HEK293 (cell line): ENCODE data around the gene MARCHF9.

ENCODE experiments used
- CTCF ChIA-PET: fragments of 350-600 bp; formaldehyde crosslinking; extraction: SDS; loops from one replicate; lab custom pipeline; 2021; ENCODE audit warnings: antibody characterized with exemption; lab: Yijun Ruan, JAX
- POLR2A ChIA-PET: fragments of 300-600 bp; formaldehyde crosslinking; extraction: SDS; loops from one replicate; lab custom pipeline; 2020; ENCODE audit warnings: antibody characterized with exemption, inconsistent platforms; lab: Yijun Ruan, JAX
- H3K27ac ChIP-seq: fragments of 200-500 bp; sonication (Bioruptor generic); 2 replicates; pipeline ENCODE4 v1.5.1; 2014; ENCODE audit warnings: low read depth, low read length, control low read depth, inconsistent platforms; ENCODE audit errors: extremely low read depth
- H3K36me3 ChIP-seq, 2 experiments: fragments of 200-500 bp in 1 of 2; sonication (Bioruptor generic) in 1 of 2; 1 replicate in 1 of 2; 2 replicates in 1 of 2; pipeline ENCODE4 v1.5.1; 2014 to 2017; ENCODE audit warnings: inconsistent platforms in 2 of 2, low read length in 2 of 2; ENCODE audit not compliant: control insufficient read depth in 2 of 2, insufficient read depth in 1 of 2
- H3K4me1 ChIP-seq: fragments of 200-500 bp; sonication (Bioruptor generic); 2 replicates; pipeline ENCODE4 v1.5.1; 2014; ENCODE audit warnings: mild to moderate bottlenecking, low read length, inconsistent platforms; ENCODE audit not compliant: control insufficient read depth, insufficient read depth
- H3K4me3 ChIP-seq: 2 replicates; pipeline ENCODE4 v1.5.1; 2011; ENCODE audit warnings: low read depth, mild to moderate bottlenecking, control low read depth, low read length, moderate library complexity
- H3K9me3 ChIP-seq: fragments of 200-500 bp; sonication (Bioruptor generic); 2 replicates; pipeline ENCODE4 v1.5.1; 2014; ENCODE audit warnings: low read depth, low read length, inconsistent platforms; ENCODE audit not compliant: control insufficient read depth, insufficient read depth
- AEBP2 ChIP-seq: fragments of 450-650 bp; formaldehyde crosslinking; IDR thresholded peaks from 2 replicates; pipeline ENCODE4 v1.5.1; 2016; ENCODE audit warnings: missing biosample characterization, missing genetic modification characterization, borderline replicate concordance
- GFI1B ChIP-seq: fragments of 450-650 bp; formaldehyde crosslinking; IDR thresholded peaks from 2 replicates; pipeline ENCODE4 v1.5.1; 2016; ENCODE audit warnings: missing biosample characterization, missing genetic modification characterization
- GLI4 ChIP-seq: fragments of 450-650 bp; formaldehyde crosslinking; IDR thresholded peaks from 2 replicates; pipeline ENCODE4 v1.5.1; 2016; ENCODE audit warnings: missing biosample characterization, missing genetic modification characterization
- OVOL3 ChIP-seq: fragments of 450-650 bp; formaldehyde crosslinking; IDR thresholded peaks from 2 replicates; pipeline ENCODE4 v1.5.1; 2016; ENCODE audit warnings: missing biosample characterization, missing genetic modification characterization
- ZBTB11 ChIP-seq: fragments of 450-650 bp; formaldehyde crosslinking; conservative IDR thresholded peaks from 2 replicates; pipeline ENCODE4 v1.5.1; 2016; ENCODE audit warnings: low read depth, missing biosample characterization, missing genetic modification characterization
- ZFP37 ChIP-seq: fragments of 450-650 bp; formaldehyde crosslinking; IDR thresholded peaks from 2 replicates; pipeline ENCODE4 v1.5.1; 2016; ENCODE audit warnings: missing biosample characterization, missing genetic modification characterization
- ZNF223 ChIP-seq: fragments of 450-650 bp; formaldehyde crosslinking; IDR thresholded peaks from 2 replicates; pipeline ENCODE4 v1.5.1; 2016; ENCODE audit warnings: missing biosample characterization, missing genetic modification characterization
- ZNF274 ChIP-seq, 2 experiments: fragments of 200-500 bp in 1 of 2; fragments of 450-650 bp in 1 of 2; sonication (Bioruptor generic) in 1 of 2; formaldehyde crosslinking in 1 of 2; IDR thresholded peaks; 2 replicates each; pipeline versions ENCODE4 v1.5.1 to v1.6.1; 2014 to 2016; ENCODE audit warnings: borderline replicate concordance in 1 of 2, inconsistent platforms in 1 of 2, low read length in 1 of 2, missing biosample characterization in 1 of 2, missing genetic modification characterization in 1 of 2
- ZNF324 ChIP-seq: fragments of 450-650 bp; formaldehyde crosslinking; IDR thresholded peaks from 2 replicates; pipeline ENCODE4 v1.5.1; 2016; ENCODE audit warnings: missing biosample characterization, missing genetic modification characterization
- ZNF404 ChIP-seq: fragments of 450-650 bp; formaldehyde crosslinking; IDR thresholded peaks from 2 replicates; pipeline ENCODE4 v1.5.1; 2017; ENCODE audit warnings: missing biosample characterization, missing genetic modification characterization
- ZNF555 ChIP-seq: fragments of 450-650 bp; formaldehyde crosslinking; conservative IDR thresholded peaks from 2 replicates; pipeline ENCODE4 v1.5.1; 2017; ENCODE audit warnings: missing biosample characterization, mild to moderate bottlenecking, missing genetic modification characterization, inconsistent platforms
- ZNF664 ChIP-seq: fragments of 450-650 bp; formaldehyde crosslinking; IDR thresholded peaks from 2 replicates; pipeline ENCODE4 v1.5.1; 2016; ENCODE audit warnings: missing biosample characterization, missing genetic modification characterization
- ZNF707 ChIP-seq: fragments of 450-650 bp; formaldehyde crosslinking; IDR thresholded peaks from 2 replicates; pipeline ENCODE4 v1.5.1; 2016; ENCODE audit warnings: missing biosample characterization, missing genetic modification characterization
- ZNF777 ChIP-seq: fragments of 450-650 bp; formaldehyde crosslinking; IDR thresholded peaks from 2 replicates; pipeline ENCODE4 v1.5.1; 2017; ENCODE audit warnings: missing biosample characterization, missing genetic modification characterization, borderline replicate concordance
- ZNF830 ChIP-seq: fragments of 450-650 bp; IDR thresholded peaks from 2 replicates; pipeline ENCODE4 v1.5.0; 2018; ENCODE audit warnings: missing biosample characterization, missing genetic modification characterization, low read depth, mild to moderate bottlenecking, moderate library complexity
- TF ChIP-seq, protein P1 (sequence below): fragments of 450-650 bp; formaldehyde crosslinking; IDR thresholded peaks from 2 replicates; pipeline ENCODE4 v1.5.1; 2016; ENCODE audit warnings: missing biosample characterization, missing genetic modification characterization
- TF ChIP-seq, protein P2 (sequence below): fragments of 450-650 bp; formaldehyde crosslinking; IDR thresholded peaks from 2 replicates; pipeline ENCODE4 v1.5.1; 2016; ENCODE audit warnings: missing biosample characterization, missing genetic modification characterization, borderline replicate concordance
- TF ChIP-seq, protein P3 (sequence below): fragments of 450-650 bp; formaldehyde crosslinking; IDR thresholded peaks from 2 replicates; pipeline ENCODE4 v1.5.1; 2016; ENCODE audit warnings: missing biosample characterization, missing genetic modification characterization

The MARCHF9 gene

GRCh38 chr12:57724003-57724935, 30.6 kb upstream of the MARCHF9 start:
- POLR2A ChIA-PET: interaction anchor here (2.3 kb wide), 1 partner anchor 12 kb away, joined by 6 read pairs; no protein-coding TSS in a partner anchor
- TF ChIP-seq, protein P1, sequence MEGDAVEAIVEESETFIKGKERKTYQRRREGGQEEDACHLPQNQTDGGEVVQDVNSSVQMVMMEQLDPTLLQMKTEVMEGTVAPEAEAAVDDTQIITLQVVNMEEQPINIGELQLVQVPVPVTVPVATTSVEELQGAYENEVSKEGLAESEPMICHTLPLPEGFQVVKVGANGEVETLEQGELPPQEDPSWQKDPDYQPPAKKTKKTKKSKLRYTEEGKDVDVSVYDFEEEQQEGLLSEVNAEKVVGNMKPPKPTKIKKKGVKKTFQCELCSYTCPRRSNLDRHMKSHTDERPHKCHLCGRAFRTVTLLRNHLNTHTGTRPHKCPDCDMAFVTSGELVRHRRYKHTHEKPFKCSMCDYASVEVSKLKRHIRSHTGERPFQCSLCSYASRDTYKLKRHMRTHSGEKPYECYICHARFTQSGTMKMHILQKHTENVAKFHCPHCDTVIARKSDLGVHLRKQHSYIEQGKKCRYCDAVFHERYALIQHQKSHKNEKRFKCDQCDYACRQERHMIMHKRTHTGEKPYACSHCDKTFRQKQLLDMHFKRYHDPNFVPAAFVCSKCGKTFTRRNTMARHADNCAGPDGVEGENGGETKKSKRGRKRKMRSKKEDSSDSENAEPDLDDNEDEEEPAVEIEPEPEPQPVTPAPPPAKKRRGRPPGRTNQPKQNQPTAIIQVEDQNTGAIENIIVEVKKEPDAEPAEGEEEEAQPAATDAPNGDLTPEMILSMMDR (tag by site-specific recombination): no peak
- TF ChIP-seq ZBTB11: no peak
- TF ChIP-seq ZNF404 (tag by site-specific recombination): no peak
- no peak for TF ChIP-seq ZNF707 (tag by site-specific recombination)
- no peak for TF ChIP-seq ZNF555 (tag by site-specific recombination)
- TF ChIP-seq, protein P2, sequence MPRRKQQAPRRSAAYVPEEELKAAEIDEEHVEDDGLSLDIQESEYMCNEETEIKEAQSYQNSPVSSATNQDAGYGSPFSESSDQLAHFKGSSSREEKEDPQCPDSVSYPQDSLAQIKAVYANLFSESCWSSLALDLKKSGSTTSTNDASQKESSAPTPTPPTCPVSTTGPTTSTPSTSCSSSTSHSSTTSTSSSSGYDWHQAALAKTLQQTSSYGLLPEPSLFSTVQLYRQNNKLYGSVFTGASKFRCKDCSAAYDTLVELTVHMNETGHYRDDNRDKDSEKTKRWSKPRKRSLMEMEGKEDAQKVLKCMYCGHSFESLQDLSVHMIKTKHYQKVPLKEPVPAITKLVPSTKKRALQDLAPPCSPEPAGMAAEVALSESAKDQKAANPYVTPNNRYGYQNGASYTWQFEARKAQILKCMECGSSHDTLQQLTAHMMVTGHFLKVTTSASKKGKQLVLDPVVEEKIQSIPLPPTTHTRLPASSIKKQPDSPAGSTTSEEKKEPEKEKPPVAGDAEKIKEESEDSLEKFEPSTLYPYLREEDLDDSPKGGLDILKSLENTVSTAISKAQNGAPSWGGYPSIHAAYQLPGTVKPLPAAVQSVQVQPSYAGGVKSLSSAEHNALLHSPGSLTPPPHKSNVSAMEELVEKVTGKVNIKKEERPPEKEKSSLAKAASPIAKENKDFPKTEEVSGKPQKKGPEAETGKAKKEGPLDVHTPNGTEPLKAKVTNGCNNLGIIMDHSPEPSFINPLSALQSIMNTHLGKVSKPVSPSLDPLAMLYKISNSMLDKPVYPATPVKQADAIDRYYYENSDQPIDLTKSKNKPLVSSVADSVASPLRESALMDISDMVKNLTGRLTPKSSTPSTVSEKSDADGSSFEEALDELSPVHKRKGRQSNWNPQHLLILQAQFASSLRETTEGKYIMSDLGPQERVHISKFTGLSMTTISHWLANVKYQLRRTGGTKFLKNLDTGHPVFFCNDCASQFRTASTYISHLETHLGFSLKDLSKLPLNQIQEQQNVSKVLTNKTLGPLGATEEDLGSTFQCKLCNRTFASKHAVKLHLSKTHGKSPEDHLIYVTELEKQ: no peak
- no peak for TF ChIP-seq GLI4 (tag by site-specific recombination)
- no peak for TF ChIP-seq ZFP37 (tag by site-specific recombination)
- TF ChIP-seq AEBP2: no peak
- no peak for TF ChIP-seq ZNF830 (tag by site-specific recombination)
- TF ChIP-seq ZNF223 (tag by site-specific recombination): no peak
- TF ChIP-seq OVOL3 (tag by site-specific recombination): no peak
- no peak for TF ChIP-seq ZNF274 (IDR thresholded peaks at IDR 0.05; ENCODE audit: low read length)
- TF ChIP-seq ZNF274 (tag by site-specific recombination; IDR thresholded peaks at IDR 0.05; ENCODE audit: borderline replicate concordance): no peak
- TF ChIP-seq, protein P3, sequence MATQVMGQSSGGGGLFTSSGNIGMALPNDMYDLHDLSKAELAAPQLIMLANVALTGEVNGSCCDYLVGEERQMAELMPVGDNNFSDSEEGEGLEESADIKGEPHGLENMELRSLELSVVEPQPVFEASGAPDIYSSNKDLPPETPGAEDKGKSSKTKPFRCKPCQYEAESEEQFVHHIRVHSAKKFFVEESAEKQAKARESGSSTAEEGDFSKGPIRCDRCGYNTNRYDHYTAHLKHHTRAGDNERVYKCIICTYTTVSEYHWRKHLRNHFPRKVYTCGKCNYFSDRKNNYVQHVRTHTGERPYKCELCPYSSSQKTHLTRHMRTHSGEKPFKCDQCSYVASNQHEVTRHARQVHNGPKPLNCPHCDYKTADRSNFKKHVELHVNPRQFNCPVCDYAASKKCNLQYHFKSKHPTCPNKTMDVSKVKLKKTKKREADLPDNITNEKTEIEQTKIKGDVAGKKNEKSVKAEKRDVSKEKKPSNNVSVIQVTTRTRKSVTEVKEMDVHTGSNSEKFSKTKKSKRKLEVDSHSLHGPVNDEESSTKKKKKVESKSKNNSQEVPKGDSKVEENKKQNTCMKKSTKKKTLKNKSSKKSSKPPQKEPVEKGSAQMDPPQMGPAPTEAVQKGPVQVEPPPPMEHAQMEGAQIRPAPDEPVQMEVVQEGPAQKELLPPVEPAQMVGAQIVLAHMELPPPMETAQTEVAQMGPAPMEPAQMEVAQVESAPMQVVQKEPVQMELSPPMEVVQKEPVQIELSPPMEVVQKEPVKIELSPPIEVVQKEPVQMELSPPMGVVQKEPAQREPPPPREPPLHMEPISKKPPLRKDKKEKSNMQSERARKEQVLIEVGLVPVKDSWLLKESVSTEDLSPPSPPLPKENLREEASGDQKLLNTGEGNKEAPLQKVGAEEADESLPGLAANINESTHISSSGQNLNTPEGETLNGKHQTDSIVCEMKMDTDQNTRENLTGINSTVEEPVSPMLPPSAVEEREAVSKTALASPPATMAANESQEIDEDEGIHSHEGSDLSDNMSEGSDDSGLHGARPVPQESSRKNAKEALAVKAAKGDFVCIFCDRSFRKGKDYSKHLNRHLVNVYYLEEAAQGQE (tag by site-specific recombination): no peak
- no peak for TF ChIP-seq ZNF324
- TF ChIP-seq ZNF664 (tag by site-specific recombination): no peak
- no peak for TF ChIP-seq GFI1B (tag by site-specific recombination)
- TF ChIP-seq ZNF777: no peak
- Histone ChIP-seq H3K27ac (no peak overlapping the region), H3K4me3 (no peak overlapping the region), H3K4me1 (no peaks in the 10 kb centered on the region), H3K9me3 (no peaks in the 10 kb centered on the region), H3K36me3 (peaks cover 3 to 26% of the 10 kb centered on the region in 2 experiments; a peak in 2 of 3 replicates)
- CTCF ChIA-PET: interaction anchor here (0.7 to 4.6 kb wide), 6 partner anchors 12 to 59 kb away, joined by 3 to 55 read pairs (median 5); partner anchors contain the start of genes OS9 and TSPAN31
